Left kidney (tissue), 8 donors: ENCODE measurements around the gene RGS16. TPM values are rescaled to one million over a fixed set of nuclear protein-coding genes. Genes with fewer than 3 reads are reported as not detected.
"Not testable (repeated sequence)": the region's sequence is repeated elsewhere in the genome, so short reads cannot be mapped to it uniquely, and the experiment has no call there.

ENCODE experiments used
- DNase-seq: peaks from one replicate; pipeline ENCODE4 v3.0.0-alpha.2; 2013
- long read RNA-seq, 8 donors: transcript quantifications; one replicate each; lab custom pipeline, GENCODE V29; 2026
- polyA plus RNA-seq: library from polyadenylated mRNA; unstranded; fragments of 120-200 nt; gene quantifications from one replicate; pipeline ENCODE4 v1.2.1, GENCODE V29; 2013; ENCODE audit not compliant: insufficient read length

RGS16 gene
- 0.96 TPM for polyA plus RNA-seq
- long read RNA-seq, donor 1, partial matches to known transcripts, result 0 of 3 reads
- long read RNA-seq, donor 1, other reads (novel, unspliced or antisense), result 0 of 3 reads
- long read RNA-seq, donor 2, result 0 reads
- long read RNA-seq, donor 3, partial matches to known transcripts, result 0 of 2 reads
- long read RNA-seq, donor 3, other reads (novel, unspliced or antisense), result 0 of 2 reads
- long read RNA-seq, donor 4, result 0 reads
- long read RNA-seq, donor 5, partial matches to known transcripts, result 0 of 2 reads
- long read RNA-seq, donor 5, other reads (novel, unspliced or antisense), result 0 of 2 reads
- long read RNA-seq, donor 6, partial matches to known transcripts, result 0 of 2 reads
- long read RNA-seq, donor 6, other reads (novel, unspliced or antisense), result 0 of 2 reads
- long read RNA-seq, donor 7, partial matches to known transcripts, result 0 of 1 reads
- long read RNA-seq, donor 7, other reads (novel, unspliced or antisense), result 0 of 1 reads
- long read RNA-seq, donor 8, result 0 reads

GRCh38 chr1:182604175-182605164 lies at the start of gene RGS16:
RGS16 (minus strand) TSS chr1:182604389; CDS start chr1:182604259, 130 bp downstream.
- peak; percentile 81 for DNase-seq

- DNase-seq, result no peak
Measured at GRCh38 chr1:182653986-182654385, 49.8 kb upstream of the RGS16 start.

- no peak for DNase-seq
Measured at GRCh38 chr1:182652933-182653332, 48.7 kb upstream of the RGS16 start.

- no peak for DNase-seq
Measured at GRCh38 chr1:182651339-182651724, 47.1 kb upstream of the RGS16 start.

GRCh38 chr1:182650678-182651338 lies 46.6 kb upstream of the RGS16 start:
- no peak for DNase-seq

GRCh38 chr1:182649041-182649440 lies 44.9 kb upstream of the RGS16 start:
- no peak for DNase-seq

- DNase-seq, result no peak
Measured at GRCh38 chr1:182646739-182647138, 42.5 kb upstream of the RGS16 start.

- DNase-seq, result no peak
Measured at GRCh38 chr1:182644886-182645285, 40.7 kb upstream of the RGS16 start.

GRCh38 chr1:182643699-182644098 lies 39.5 kb upstream of the RGS16 start:
- no peak for DNase-seq

- DNase-seq, result no peak
Measured at GRCh38 chr1:182642461-182642860, 38.3 kb upstream of the RGS16 start.

GRCh38 chr1:182641561-182641960 lies 37.4 kb upstream of the RGS16 start:
- DNase-seq, result no peak

- no peak for DNase-seq
Measured at GRCh38 chr1:182639330-182639729, 35.1 kb upstream of the RGS16 start.

GRCh38 chr1:182637769-182638168 lies 33.6 kb upstream of the RGS16 start:
- DNase-seq, result no peak

- no peak for DNase-seq
Measured at GRCh38 chr1:182635871-182636270, 31.7 kb upstream of the RGS16 start.

GRCh38 chr1:182634306-182635072 lies 30.3 kb upstream of the RGS16 start:
- no peak for DNase-seq

- DNase-seq, result no peak
Measured at GRCh38 chr1:182633657-182634281, 29.6 kb upstream of the RGS16 start.

- DNase-seq, result no peak
Measured at GRCh38 chr1:182633031-182633430, 28.8 kb upstream of the RGS16 start.

- DNase-seq, result not testable (repeated sequence)
Measured at GRCh38 chr1:182632441-182632857, 28.3 kb upstream of the RGS16 start.

- no peak for DNase-seq
Measured at GRCh38 chr1:182631954-182632353, 27.8 kb upstream of the RGS16 start.

- DNase-seq, result no peak
Measured at GRCh38 chr1:182631053-182631677, 27.0 kb upstream of the RGS16 start.
